ENCODE results near the gene MFAP1. TPM values are rescaled to one million over a fixed set of nuclear protein-coding genes. Genes with fewer than 3 reads are reported as not detected.
A peak's percentile ranks its signal among the peaks of the same experiment; 100 is the strongest.
"Not testable (repeated sequence)": the region's sequence is repeated elsewhere in the genome, so short reads cannot be mapped to it uniquely, and the experiment has no call there.

MFAP1 gene
- total RNA-seq, 1 donor from 2014 or later: 28.6 TPM

DNA sequence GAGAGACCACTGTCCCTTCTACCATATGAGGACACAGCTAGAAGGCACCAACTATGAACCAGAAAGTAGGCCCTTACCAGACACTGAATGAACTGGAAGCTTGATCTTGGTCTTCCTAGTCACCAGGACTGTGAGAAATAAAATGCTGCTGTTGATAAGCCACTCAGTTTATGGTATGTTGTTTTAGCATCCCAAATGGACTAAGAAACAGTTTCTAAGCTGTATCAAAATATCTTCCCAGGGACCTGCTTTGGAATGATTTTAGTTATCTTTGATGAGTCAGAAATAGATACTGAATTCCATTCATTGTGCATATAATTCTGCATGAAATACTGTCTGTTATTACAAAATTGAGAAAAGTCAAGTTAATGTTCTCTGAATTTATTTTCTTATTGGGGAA, 20.9 kb upstream of the MFAP1 start:
- H3K27me3 ChIP-seq (ENCODE audit: control insufficient read depth, insufficient read depth, low read length): no peaks in the 10 kb centered on the region
- DNase-seq (ENCODE audit: low read depth): no peak
- TF ChIP-seq, protein P1, sequence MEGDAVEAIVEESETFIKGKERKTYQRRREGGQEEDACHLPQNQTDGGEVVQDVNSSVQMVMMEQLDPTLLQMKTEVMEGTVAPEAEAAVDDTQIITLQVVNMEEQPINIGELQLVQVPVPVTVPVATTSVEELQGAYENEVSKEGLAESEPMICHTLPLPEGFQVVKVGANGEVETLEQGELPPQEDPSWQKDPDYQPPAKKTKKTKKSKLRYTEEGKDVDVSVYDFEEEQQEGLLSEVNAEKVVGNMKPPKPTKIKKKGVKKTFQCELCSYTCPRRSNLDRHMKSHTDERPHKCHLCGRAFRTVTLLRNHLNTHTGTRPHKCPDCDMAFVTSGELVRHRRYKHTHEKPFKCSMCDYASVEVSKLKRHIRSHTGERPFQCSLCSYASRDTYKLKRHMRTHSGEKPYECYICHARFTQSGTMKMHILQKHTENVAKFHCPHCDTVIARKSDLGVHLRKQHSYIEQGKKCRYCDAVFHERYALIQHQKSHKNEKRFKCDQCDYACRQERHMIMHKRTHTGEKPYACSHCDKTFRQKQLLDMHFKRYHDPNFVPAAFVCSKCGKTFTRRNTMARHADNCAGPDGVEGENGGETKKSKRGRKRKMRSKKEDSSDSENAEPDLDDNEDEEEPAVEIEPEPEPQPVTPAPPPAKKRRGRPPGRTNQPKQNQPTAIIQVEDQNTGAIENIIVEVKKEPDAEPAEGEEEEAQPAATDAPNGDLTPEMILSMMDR (IDR thresholded peaks at IDR 0.05; ENCODE audit: insufficient read depth, low read length, poor library complexity, severe bottlenecking): no peak
- H3K36me3 ChIP-seq (ENCODE audit: control insufficient read depth, insufficient read depth, low read length): no peaks in the 10 kb centered on the region
- H3K4me3 ChIP-seq (ENCODE audit: low read depth, low read length): no peak overlapping the region

DNA sequence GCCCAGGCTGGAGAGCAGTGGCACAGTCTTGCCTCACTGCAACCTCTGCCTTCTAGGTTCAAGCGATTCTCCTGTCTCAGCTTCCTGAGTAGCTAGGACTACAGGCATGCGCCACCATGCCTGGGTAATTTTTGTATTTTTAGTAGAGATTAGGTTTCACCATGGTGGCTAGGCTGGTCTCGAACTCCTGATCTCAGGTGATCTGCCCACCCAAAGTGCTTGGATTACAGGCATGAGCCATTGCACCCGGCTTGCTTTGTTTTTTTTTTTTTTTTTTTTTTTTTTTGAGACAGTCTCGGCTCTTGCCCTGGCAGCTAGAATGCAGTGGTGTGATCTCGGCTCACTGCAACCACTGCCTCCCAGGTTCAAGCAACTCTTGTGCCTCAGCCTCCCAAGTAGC, 8.0 kb upstream of the MFAP1 start:
- not testable (repeated sequence) for H3K36me3 ChIP-seq (ENCODE audit: control insufficient read depth, insufficient read depth, low read length); DNase-seq (ENCODE audit: low read depth)

DNA sequence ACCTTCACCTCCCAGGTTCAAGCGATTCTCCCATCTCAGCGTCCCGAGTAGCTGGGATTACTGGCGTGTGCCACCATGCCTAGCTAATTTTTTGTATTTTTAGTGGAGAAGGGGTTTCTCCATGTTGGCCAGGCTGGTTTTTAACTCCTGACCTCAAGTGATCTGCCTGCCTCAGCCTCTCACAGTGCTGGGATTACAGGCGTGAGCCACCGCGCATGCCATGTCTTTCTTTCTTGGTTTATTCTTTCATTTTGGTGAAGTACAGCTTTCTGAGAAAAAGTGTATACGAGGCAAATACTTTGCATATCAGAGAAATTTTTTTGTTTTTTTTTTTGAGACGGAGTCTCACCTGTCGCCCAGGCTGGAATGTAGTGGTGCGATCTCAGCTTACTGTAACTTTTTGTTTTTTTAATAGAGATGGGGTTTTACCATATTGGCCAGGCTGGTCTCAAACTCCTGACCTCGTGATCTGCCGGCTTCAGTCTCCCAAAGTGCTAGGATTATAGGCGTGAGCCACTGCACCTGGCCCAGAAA, 7.1 kb upstream of the MFAP1 start:
- H3K4me3 ChIP-seq (ENCODE audit: low read depth, low read length); H3K36me3 ChIP-seq (ENCODE audit: control insufficient read depth, insufficient read depth, low read length); H3K27me3 ChIP-seq (ENCODE audit: control insufficient read depth, insufficient read depth, low read length); DNase-seq (ENCODE audit: low read depth): not testable (repeated sequence)

More for the DNA sequence above, 8.0 kb upstream of the MFAP1 start:
- not testable (repeated sequence) for H3K27me3 ChIP-seq (ENCODE audit: control insufficient read depth, insufficient read depth, low read length); H3K4me3 ChIP-seq (ENCODE audit: low read depth, low read length)

DNA sequence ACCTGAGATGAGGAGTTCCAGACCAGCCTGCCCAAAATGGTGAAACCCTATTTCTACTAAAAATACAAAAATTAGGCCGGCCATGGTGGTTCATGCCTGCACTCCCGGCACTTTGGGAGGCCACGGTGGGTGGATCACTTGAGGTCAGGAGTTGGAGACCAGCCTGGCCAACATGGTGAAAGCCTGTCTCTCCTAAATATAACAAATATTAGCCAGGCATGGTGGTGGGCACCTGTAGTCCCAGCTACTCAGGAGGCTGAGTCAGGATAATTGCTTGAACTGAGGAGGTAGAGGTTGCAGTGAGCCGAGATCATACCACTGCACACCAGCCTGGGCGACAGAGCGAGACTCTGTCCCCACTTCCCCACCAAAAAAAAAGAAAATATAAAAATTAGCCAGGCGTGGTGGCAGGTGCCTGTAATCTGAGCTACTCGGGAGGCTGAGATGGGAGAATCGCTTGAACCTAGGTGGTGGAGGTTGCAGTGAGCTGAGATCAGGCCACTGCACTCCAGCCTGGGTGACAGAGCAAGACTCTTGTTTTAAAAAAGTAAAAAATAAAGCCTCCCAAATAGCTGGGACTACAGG, 6.3 kb upstream of the MFAP1 start:
- H3K36me3 ChIP-seq (ENCODE audit: control insufficient read depth, insufficient read depth, low read length); DNase-seq (ENCODE audit: low read depth); H3K27me3 ChIP-seq (ENCODE audit: control insufficient read depth, insufficient read depth, low read length); H3K4me3 ChIP-seq (ENCODE audit: low read depth, low read length): not testable (repeated sequence)

DNA sequence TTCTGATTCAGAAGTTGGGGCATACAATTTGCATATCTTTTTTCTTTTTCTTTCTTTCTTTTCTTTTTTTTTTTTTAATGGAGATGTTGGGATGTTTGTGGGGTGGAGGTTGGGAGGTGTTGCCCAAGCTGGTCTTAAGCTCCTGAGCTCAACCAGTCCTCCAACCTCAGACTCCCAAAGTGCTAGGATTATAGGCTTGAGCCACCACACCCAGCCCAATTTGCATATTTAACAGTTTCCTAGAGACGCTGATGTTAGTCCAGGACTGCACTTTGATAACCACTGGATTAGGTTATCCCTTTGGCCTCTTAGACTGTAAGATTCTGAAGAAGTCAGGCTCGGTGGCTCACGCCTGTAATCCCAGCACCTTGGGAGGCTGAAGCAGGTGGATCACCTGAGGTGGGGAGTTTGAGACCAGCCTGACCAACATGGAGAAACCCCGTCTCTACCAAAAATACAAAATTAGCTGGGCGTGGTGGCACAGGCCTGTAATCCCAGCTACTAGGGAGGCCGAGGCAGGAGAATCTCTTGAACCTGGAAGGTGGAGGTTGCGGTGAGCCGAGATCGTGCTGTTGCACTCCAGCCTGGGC, 5.6 kb upstream of the MFAP1 start:
- not testable (repeated sequence) for H3K27me3 ChIP-seq (ENCODE audit: control insufficient read depth, insufficient read depth, low read length); H3K36me3 ChIP-seq (ENCODE audit: control insufficient read depth, insufficient read depth, low read length); H3K4me3 ChIP-seq (ENCODE audit: low read depth, low read length); DNase-seq (ENCODE audit: low read depth)

DNA sequence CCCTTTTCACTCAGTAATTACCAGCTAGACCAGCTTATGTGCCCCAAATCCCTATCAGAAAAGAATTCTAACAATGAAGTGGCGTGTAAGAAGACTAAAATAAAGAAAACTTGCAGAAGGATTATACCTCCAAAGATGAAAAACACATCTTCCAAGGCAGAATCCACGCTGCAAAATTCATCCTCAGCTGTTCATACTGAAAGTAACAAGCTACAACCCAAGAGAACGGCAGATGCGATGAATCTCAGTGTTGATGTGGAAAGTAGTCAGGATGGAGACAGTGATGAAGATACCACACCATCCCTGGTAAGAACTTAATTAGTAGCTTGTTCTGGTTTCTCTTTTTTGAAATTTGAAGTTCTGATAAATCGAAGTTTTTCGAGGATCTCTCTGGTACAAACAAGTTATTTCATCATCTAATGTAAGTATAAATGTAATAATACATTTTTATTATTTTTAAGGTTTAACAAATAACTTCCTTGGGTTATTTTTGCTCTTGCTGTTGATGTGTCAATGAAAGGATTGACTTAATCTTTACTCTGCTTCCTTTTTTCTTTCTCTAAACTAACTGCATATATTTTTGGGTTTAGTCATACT, 3.7 kb upstream of the MFAP1 start:
- TF ChIP-seq, protein P1 (IDR thresholded peaks at IDR 0.05; ENCODE audit: insufficient read depth, low read length, poor library complexity, severe bottlenecking): no peak
- no peak overlapping the region for H3K4me3 ChIP-seq (ENCODE audit: low read depth, low read length)
- no peak for DNase-seq (ENCODE audit: low read depth)
- no peaks in the 10 kb centered on the region for H3K27me3 ChIP-seq (ENCODE audit: control insufficient read depth, insufficient read depth, low read length)
- H3K36me3 ChIP-seq (ENCODE audit: control insufficient read depth, insufficient read depth, low read length): no peaks in the 10 kb centered on the region

DNA sequence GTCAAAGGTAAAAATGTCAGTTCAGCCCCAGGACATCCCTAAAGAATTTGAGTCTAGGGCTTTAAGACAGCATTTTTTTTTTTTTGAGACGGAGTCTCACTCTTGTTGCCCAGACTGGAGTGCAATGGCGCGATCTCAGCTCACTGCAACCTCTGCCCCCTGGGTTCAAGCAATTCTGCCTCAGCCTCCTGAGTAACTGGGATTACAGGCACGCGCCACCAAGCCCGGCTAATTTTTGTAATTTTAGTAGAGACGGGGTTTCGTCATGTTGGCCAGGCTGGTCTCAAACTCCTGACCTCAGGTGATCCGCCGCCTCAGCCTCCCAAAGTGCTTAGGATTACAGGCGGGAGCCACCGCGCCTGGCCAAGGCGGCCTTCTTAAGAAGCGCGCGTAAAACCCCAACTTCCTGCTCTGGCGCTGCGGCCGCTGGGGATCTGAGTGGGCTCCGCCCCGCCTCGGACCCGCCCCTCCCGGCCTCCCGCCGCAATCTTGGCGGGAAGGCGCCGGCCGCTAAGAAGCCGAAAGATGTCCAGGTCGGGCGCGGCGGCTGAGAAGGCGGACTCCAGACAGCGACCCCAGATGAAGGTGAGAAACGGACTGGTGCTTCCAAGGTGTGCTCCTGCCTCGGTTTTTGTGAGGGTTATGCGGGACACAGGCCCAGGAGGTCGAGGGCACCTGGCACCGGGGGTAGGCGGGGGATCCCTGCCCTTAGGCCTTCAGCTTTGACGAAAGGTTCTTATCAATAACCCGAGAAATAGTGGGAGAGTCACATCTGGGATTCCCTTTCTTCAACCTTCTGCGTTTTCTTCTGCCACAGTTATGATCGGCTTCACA, 2.2 kb upstream of the MFAP1 start, which contains the start of gene WDR76:
TSS of gene WDR76 (plus strand) at position 495 of the 834 bp plus-strand sequence. CDS start at position 526, 31 bp downstream.
- TF ChIP-seq, protein P1 (IDR thresholded peaks at IDR 0.05; ENCODE audit: insufficient read depth, low read length, poor library complexity, severe bottlenecking): no peak

More for the DNA sequence above, 2.2 kb upstream of the MFAP1 start, which contains the start of gene WDR76:
- Histone ChIP-seq H3K27me3 (ENCODE audit: control insufficient read depth, insufficient read depth, low read length) (no peaks in the 10 kb centered on the region), H3K36me3 (ENCODE audit: control insufficient read depth, insufficient read depth, low read length) (no peaks in the 10 kb centered on the region), H3K4me3 (ENCODE audit: low read depth, low read length) (peak within 1 kb of the TSS; percentile 57)
- DNase-seq (ENCODE audit: low read depth): peak; percentile 44

All from kidney epithelial cell (primary cell).